Left colon (tissue), 2 donors: ENCODE results near the gene CNGA3. TPM values are rescaled to one million over a fixed set of nuclear protein-coding genes. Genes with fewer than 3 reads are reported as not detected.
"Not testable (repeated sequence)": the region's sequence is repeated elsewhere in the genome, so short reads cannot be mapped to it uniquely, and the experiment has no call there.

ENCODE experiments used
- ATAC-seq: fragments of 200-7000 bp; cut with Tn5 transposase; one replicate; pipeline ENCODE4 v1.9.1; 2020; ENCODE audit warnings: mild to moderate bottlenecking, moderate library complexity
- DNase-seq, 2 donors: peaks; one replicate each; pipeline ENCODE4 v3.0.0-alpha.2; 2020
- intact Hi-C, 2 donors: fragments of 100-400 bp; cut with DNase I in 1 of 2; cut with micrococcal nuclease in 1 of 2; formaldehyde crosslinking; loops; one replicate each; pipeline versions ENCODE4 v1.11.2 to v1.14.0; 2022; cut with DNase I, micrococcal nuclease
- total RNA-seq, 2 donors: library from RNA; stranded (reverse); fragmentation: NEBNext Ultra II Directional; extraction: Animal tissue kit (Norgen Biotek cat#: 25700); gene quantifications; one replicate each; pipeline ENCODE4 v1.2.1, GENCODE V29; 2021
- donor health status: DM: no; HTN: no; CAD: no.
- donor health status: DM: yes; HTN: yes; CAD: no.

The CNGA3 gene
- total RNA-seq, 2 donors from 2014 or later, result 0.27 to 1.3 TPM

GRCh38 chr2:98388601-98389250, 42.5 kb downstream of the CNGA3 start:
- ATAC-seq (no peak), DNase-seq (no peak)
- intact Hi-C loops, result loop anchor here in 1 of 2 donors (5.0 kb wide), 1 partner anchor 686 kb away; no protein-coding TSS in a partner anchor

GRCh38 chr2:98389251-98389605, 43.0 kb downstream of the CNGA3 start:
- no peak for DNase-seq
- ATAC-seq, result no peak
- intact Hi-C loops, result loop anchor here in 1 of 2 donors (5.0 kb wide), 1 partner anchor 687 kb away; no protein-coding TSS in a partner anchor

GRCh38 chr2:98390571-98391476, 44.6 kb downstream of the CNGA3 start:
- intact Hi-C loops, result no loop called here
- ATAC-seq, result no peak
- DNase-seq, result no peak

GRCh38 chr2:98391581-98392270, 45.5 kb downstream of the CNGA3 start:
- ATAC-seq (no peak), DNase-seq (no peak)

GRCh38 chr2:98393354-98393753, 47.1 kb downstream of the CNGA3 start:
- intact Hi-C loops, result no loop called here
- ATAC-seq (no peak), DNase-seq (no peak)

More at GRCh38 chr2:98391581-98392270, 45.5 kb downstream of the CNGA3 start:
- intact Hi-C loops, result no loop called here

GRCh38 chr2:98394595-98395153, 48.4 kb downstream of the CNGA3 start:
- intact Hi-C loops, result no loop called here
- no peak for DNase-seq
- ATAC-seq, result no peak

- ATAC-seq (no peak), DNase-seq (no peak)
- intact Hi-C loops, result no loop called here
These were observed 49.7 kb downstream of the CNGA3 start for GRCh38 chr2:98395977-98396376.

GRCh38 chr2:98396745-98397355, 50.6 kb downstream of the CNGA3 start:
- intact Hi-C loops, result no loop called here
- no peak for ATAC-seq
- no peak for DNase-seq

GRCh38 chr2:98399140-98399539, 52.9 kb downstream of the CNGA3 start:
- no peak for ATAC-seq
- DNase-seq, result no peak
- intact Hi-C loops, result no loop called here

GRCh38 chr2:98403878-98404277, 57.6 kb downstream of the CNGA3 start:
- ATAC-seq, result no peak
- intact Hi-C loops, result no loop called here

GRCh38 chr2:98404556-98405250, 58.4 kb downstream of the CNGA3 start:
- ATAC-seq (no peak), DNase-seq (no peak)
- intact Hi-C loops, result no loop called here

More at GRCh38 chr2:98403878-98404277, 57.6 kb downstream of the CNGA3 start:
- DNase-seq, result no peak

GRCh38 chr2:98405301-98405700, 59.0 kb downstream of the CNGA3 start:
- ATAC-seq (no peak), DNase-seq (no peak)
- intact Hi-C loops, result no loop called here

GRCh38 chr2:98408155-98408554, 61.9 kb downstream of the CNGA3 start:
- ATAC-seq, result no peak
- DNase-seq, result no peak
- intact Hi-C loops, result no loop called here

GRCh38 chr2:98412751-98413458, 66.6 kb downstream of the CNGA3 start:
- peak; percentile 95 for ATAC-seq
- DNase-seq, result peak in 1 of 2 donors; percentile 36
- intact Hi-C loops, result loop anchor here in 1 of 2 donors (5.0 kb wide), 1 partner anchor 424 kb away; no protein-coding TSS in a partner anchor

- not testable (repeated sequence) for ATAC-seq, DNase-seq
- intact Hi-C loops, result loop anchor here in 1 of 2 donors (5.0 kb wide), 1 partner anchor 423 kb away; no protein-coding TSS in a partner anchor
These were observed 68.0 kb downstream of the CNGA3 start for GRCh38 chr2:98414246-98414645.

GRCh38 chr2:98415719-98416248, 69.5 kb downstream of the CNGA3 start:
- intact Hi-C loops, ATAC-seq, DNase-seq: not testable (repeated sequence)
